AML-193 (cell line): ENCODE measurements around the gene CCNJ.
"Not testable (repeated sequence)": the region's sequence is repeated elsewhere in the genome, so short reads cannot be mapped to it uniquely, and the experiment has no call there.

Experiments
- DNase-seq, 2 experiments: peaks; one replicate each; lab custom pipeline; 2025; lab: John Stamatoyannopoulos, UW

CCNJ gene

GRCh38 chr10:96043033-96043892 is at the start of gene CCNJ:
TSS of gene CCNJ (plus strand) at chr10:96043583. CDS start at chr10:96044394, 811 bp downstream.
- DNase-seq = peak; percentile 76

- DNase-seq = not testable (repeated sequence)
These were observed 49.0 kb upstream of the CCNJ start for GRCh38 chr10:95994376-95994775.

- DNase-seq = no peak
These were observed 45.1 kb upstream of the CCNJ start for GRCh38 chr10:95998255-95998784.

GRCh38 chr10:96013956-96014355 is 29.4 kb upstream of the CCNJ start:
- no peak for DNase-seq

- no peak for DNase-seq
These were observed 28.8 kb upstream of the CCNJ start for GRCh38 chr10:96014473-96015102.

- peak; percentile 49 to 61 for DNase-seq
These were observed 26.1 kb upstream of the CCNJ start for GRCh38 chr10:96017191-96017687.

- no peak for DNase-seq
These were observed 22.1 kb upstream of the CCNJ start for GRCh38 chr10:96021332-96021731.

- DNase-seq = no peak
These were observed 20.6 kb upstream of the CCNJ start for GRCh38 chr10:96022739-96023138.

- DNase-seq = no peak
These were observed 20.2 kb upstream of the CCNJ start for GRCh38 chr10:96023168-96023567.

- peak; percentile 25 for DNase-seq
These were observed 17.8 kb upstream of the CCNJ start for GRCh38 chr10:96025566-96025965.

GRCh38 chr10:96034625-96035024 is 8.8 kb upstream of the CCNJ start:
- no peak for DNase-seq

GRCh38 chr10:96038476-96039387 is 4.7 kb upstream of the CCNJ start:
- no peak for DNase-seq

- DNase-seq = no peak
These were observed 2.2 kb upstream of the CCNJ start for GRCh38 chr10:96041146-96041545.

GRCh38 chr10:96043893-96044715 is 721 bp downstream of the CCNJ start:
- DNase-seq = peak in 1 of 2 experiments; percentile 27

GRCh38 chr10:96044736-96045135 is 1.4 kb downstream of the CCNJ start:
- DNase-seq = peak; percentile 70 to 80

- DNase-seq = no peak
These were observed 3.2 kb downstream of the CCNJ start for GRCh38 chr10:96046546-96046945.

GRCh38 chr10:96047004-96047649 is 3.7 kb downstream of the CCNJ start:
- no peak for DNase-seq

- not testable (repeated sequence) for DNase-seq
These were observed 4.5 kb downstream of the CCNJ start for GRCh38 chr10:96047925-96048324.

- no peak for DNase-seq
These were observed 6.0 kb downstream of the CCNJ start for GRCh38 chr10:96049340-96049739.

GRCh38 chr10:96053985-96054384 is 10.6 kb downstream of the CCNJ start:
- no peak for DNase-seq
